ENCODE data around the gene GLIPR1L2. TPM values are rescaled to one million over a fixed set of nuclear protein-coding genes. Genes with fewer than 3 reads are reported as not detected.

The GLIPR1L2 gene
- total RNA-seq (2022; extraction: Qiagen RNA extraction; ENCODE audit: low read depth) = 0.14 to 0.41 TPM (median 0.18 TPM) in 4 of 5 replicates, not detected in the other

DNA sequence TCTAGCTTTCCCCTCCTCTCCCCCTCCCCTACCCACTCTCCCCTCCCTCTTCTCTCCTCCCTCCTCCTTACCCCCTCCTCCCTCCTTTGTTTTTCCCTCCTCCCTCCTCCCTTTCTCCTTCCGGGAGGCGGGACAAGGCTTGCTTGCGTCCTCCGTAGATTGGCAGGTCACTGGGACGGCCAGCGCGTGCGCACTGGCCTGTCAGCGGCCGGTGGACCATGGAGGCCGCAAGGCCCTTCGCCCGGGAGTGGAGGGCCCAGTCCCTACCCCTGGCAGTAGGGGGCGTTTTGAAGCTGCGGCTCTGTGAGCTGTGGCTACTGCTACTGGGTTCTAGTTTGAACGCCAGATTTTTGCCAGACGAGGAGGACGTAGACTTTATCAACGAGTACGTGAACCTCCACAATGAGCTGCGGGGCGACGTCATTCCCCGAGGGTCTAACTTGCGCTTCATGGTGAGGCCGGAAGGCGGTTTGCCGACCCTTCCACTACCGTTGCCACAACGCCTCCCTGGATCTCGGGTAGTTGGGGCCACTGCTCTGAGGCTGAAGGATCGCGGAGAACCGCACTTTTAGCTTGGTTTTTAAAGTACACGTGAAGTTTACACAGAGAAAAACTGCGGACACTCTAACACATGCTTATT is at the start of gene GLIPR1L2:
GLIPR1L2 (plus strand) TSS at position 191 of the 640 bp plus-strand sequence; CDS start at position 219, 28 bp downstream.

DNA sequence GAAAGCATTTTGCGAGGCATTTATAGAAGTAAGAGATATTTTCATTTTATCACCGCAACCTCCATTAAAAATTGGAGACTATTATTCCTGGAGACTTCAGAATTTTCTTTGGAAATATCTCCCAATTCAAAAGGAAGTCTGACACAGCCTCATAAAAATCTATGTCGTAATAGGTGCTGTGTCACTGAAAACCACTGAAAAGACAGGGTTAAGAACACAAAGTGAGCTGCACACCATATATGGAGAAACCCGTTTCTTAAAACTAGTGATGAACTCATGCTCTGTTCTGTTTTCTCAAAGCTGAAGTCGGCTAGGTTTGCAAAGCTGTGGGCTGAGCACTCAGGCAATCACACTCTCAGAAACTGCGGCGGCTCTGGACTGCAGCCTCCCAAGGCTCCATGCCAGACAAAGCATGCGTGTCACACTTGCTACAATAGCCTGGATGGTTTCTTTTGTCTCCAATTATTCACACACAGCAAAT is 89.6 kb downstream of the GLIPR1L2 start, which contains the start of gene GLIPR1:
GLIPR1 (plus strand) TSS at position 287 of the 481 bp plus-strand sequence; CDS start at position 413, 126 bp downstream.

Other genes starting within 250 kb of the GLIPR1L2 start
- not detected in 5 replicates for gene KCNC2, start 181.2 kb upstream of the GLIPR1L2 start, total RNA-seq (2022; extraction: Qiagen RNA extraction; ENCODE audit: low read depth)
- gene CAPS2, start 60.8 kb upstream of the GLIPR1L2 start, total RNA-seq (2022; extraction: Qiagen RNA extraction; ENCODE audit: low read depth) = 1.3 to 3.0 TPM (median 1.6 TPM) in 5 replicates
- gene GLIPR1L1, start 56.4 kb upstream of the GLIPR1L2 start, total RNA-seq (2022; extraction: Qiagen RNA extraction; ENCODE audit: low read depth) = not detected in 5 replicates
- 24.7 to 34.6 TPM (median 29.9 TPM) in 5 replicates for gene GLIPR1, start 89.7 kb downstream of the GLIPR1L2 start, total RNA-seq (2022; extraction: Qiagen RNA extraction; ENCODE audit: low read depth)
- 59.5 to 98.4 TPM (median 63.3 TPM) in 5 replicates for gene KRR1, start 120.5 kb downstream of the GLIPR1L2 start, total RNA-seq (2022; extraction: Qiagen RNA extraction; ENCODE audit: low read depth)

All from A549 treated with RU486 at 1 μM for 4 hours (cell line).